ENCODE results near the gene CRYZL1.
"Not testable (repeated sequence)": the region's sequence is repeated elsewhere in the genome, so short reads cannot be mapped to it uniquely, and the experiment has no call there.

The CRYZL1 gene

GRCh38 chr21:33626151-33626550 lies 15.4 kb downstream of the CRYZL1 start:
- not testable (repeated sequence) for DNase-seq (ENCODE audit: low spot score)

- DNase-seq (ENCODE audit: low spot score) = no peak
Observed at GRCh38 chr21:33622253-33622652, 19.3 kb downstream of the CRYZL1 start.

- no peak for DNase-seq (ENCODE audit: low spot score)
Observed at GRCh38 chr21:33619726-33620125, 21.8 kb downstream of the CRYZL1 start.

GRCh38 chr21:33618407-33618806 lies 23.1 kb downstream of the CRYZL1 start:
- DNase-seq (ENCODE audit: low spot score) = no peak

- not testable (repeated sequence) for DNase-seq (ENCODE audit: low spot score)
Observed at GRCh38 chr21:33617565-33617964, 24.0 kb downstream of the CRYZL1 start.

- DNase-seq (ENCODE audit: low spot score) = no peak
Observed at GRCh38 chr21:33611006-33611744, 30.4 kb downstream of the CRYZL1 start.

- DNase-seq (ENCODE audit: low spot score) = no peak
Observed at GRCh38 chr21:33608559-33608958, 33.0 kb downstream of the CRYZL1 start.

GRCh38 chr21:33598051-33598450 lies 43.5 kb downstream of the CRYZL1 start:
- DNase-seq (ENCODE audit: low spot score) = no peak

GRCh38 chr21:33588485-33589335 lies 52.8 kb downstream of the CRYZL1 start, which contains the start of gene DONSON:
TSS of gene DONSON (minus strand) at chr21:33588684. CDS start at chr21:33588641, 43 bp downstream.
- peak; percentile 99 for DNase-seq (ENCODE audit: low spot score)

GRCh38 chr21:33587792-33588484 lies 53.6 kb downstream of the CRYZL1 start:
- DNase-seq (ENCODE audit: low spot score) = peak; percentile 61

GRCh38 chr21:33586927-33587326 lies 54.6 kb downstream of the CRYZL1 start:
- DNase-seq (ENCODE audit: low spot score) = no peak

GRCh38 chr21:33584455-33584854 lies 57.1 kb downstream of the CRYZL1 start:
- no peak for DNase-seq (ENCODE audit: low spot score)

- DNase-seq (ENCODE audit: low spot score) = no peak
Observed at GRCh38 chr21:33578959-33579542, 62.5 kb downstream of the CRYZL1 start.

GRCh38 chr21:33578214-33578613 lies 63.3 kb downstream of the CRYZL1 start:
- no peak for DNase-seq (ENCODE audit: low spot score)

- DNase-seq (ENCODE audit: low spot score) = not testable (repeated sequence)
Observed at GRCh38 chr21:33576741-33577141, 64.8 kb downstream of the CRYZL1 start.

GRCh38 chr21:33572350-33572749 lies 69.2 kb downstream of the CRYZL1 start:
- no peak for DNase-seq (ENCODE audit: low spot score)

GRCh38 chr21:33569991-33570390 lies 71.5 kb downstream of the CRYZL1 start:
- DNase-seq (ENCODE audit: low spot score) = no peak

GRCh38 chr21:33568448-33568847 lies 73.1 kb downstream of the CRYZL1 start:
- no peak for DNase-seq (ENCODE audit: low spot score)

GRCh38 chr21:33567914-33568313 lies 73.6 kb downstream of the CRYZL1 start:
- DNase-seq (ENCODE audit: low spot score) = no peak

GRCh38 chr21:33566514-33566913 lies 75.0 kb downstream of the CRYZL1 start:
- DNase-seq (ENCODE audit: low spot score) = no peak

- DNase-seq (ENCODE audit: low spot score) = no peak
Observed at GRCh38 chr21:33562389-33562788, 79.2 kb downstream of the CRYZL1 start.

- DNase-seq (ENCODE audit: low spot score) = no peak
Observed at GRCh38 chr21:33561373-33561772, 80.2 kb downstream of the CRYZL1 start.
